Hepatocyte (in vitro differentiated cells): ENCODE data around the gene PRSS33.

Source experiments
- EZH2 ChIP-seq: fragments of 200-600 bp; sonication (generic); IDR thresholded peaks from 2 replicates; pipeline ENCODE4 v1.6.1; 2016; ENCODE audit warnings: antibody characterized with exemption, mild to moderate bottlenecking, borderline replicate concordance
- TF ChIP-seq, protein P1 (sequence below): fragments of 200-600 bp; sonication (generic); IDR thresholded peaks from 2 replicates; pipeline ENCODE4 v1.5.1; 2016; ENCODE audit warnings: antibody characterized with exemption, mild to moderate bottlenecking; ENCODE audit not compliant: poor library complexity

DNA sequence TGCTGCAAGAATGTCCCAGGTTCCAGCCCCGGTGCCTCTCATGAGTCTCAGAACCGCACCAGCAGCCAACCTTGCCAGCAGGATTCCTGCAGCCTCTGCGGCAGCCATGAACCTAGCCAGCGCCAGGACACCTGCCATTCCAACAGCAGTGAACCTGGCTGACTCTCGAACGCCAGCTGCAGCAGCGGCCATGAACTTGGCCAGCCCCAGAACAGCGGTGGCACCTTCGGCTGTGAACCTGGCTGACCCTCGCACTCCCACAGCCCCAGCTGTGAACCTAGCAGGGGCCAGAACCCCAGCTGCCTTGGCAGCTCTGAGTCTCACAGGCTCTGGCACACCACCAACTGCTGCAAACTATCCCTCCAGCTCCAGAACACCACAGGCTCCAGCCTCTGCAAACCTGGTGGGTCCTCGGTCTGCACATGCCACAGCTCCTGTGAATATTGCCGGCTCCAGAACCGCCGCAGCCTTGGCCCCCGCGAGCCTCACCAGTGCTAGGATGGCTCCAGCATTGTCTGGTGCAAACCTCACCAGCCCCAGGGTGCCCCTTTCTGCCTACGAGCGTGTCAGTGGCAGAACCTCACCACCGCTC lies 20.1 kb downstream of the PRSS33 start:
- no peak for TF ChIP-seq EZH2
- TF ChIP-seq, protein P1, sequence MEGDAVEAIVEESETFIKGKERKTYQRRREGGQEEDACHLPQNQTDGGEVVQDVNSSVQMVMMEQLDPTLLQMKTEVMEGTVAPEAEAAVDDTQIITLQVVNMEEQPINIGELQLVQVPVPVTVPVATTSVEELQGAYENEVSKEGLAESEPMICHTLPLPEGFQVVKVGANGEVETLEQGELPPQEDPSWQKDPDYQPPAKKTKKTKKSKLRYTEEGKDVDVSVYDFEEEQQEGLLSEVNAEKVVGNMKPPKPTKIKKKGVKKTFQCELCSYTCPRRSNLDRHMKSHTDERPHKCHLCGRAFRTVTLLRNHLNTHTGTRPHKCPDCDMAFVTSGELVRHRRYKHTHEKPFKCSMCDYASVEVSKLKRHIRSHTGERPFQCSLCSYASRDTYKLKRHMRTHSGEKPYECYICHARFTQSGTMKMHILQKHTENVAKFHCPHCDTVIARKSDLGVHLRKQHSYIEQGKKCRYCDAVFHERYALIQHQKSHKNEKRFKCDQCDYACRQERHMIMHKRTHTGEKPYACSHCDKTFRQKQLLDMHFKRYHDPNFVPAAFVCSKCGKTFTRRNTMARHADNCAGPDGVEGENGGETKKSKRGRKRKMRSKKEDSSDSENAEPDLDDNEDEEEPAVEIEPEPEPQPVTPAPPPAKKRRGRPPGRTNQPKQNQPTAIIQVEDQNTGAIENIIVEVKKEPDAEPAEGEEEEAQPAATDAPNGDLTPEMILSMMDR, result no peak
